C4-2B (cell line): ENCODE results near the gene L3MBTL2.

Experiments
- H3K27ac ChIP-seq: fragments of 450-650 bp; 2 replicates; pipeline ENCODE4 v1.5.1; 2017
- CTCF ChIP-seq: fragments of 450-650 bp; conservative IDR thresholded peaks from 2 replicates; pipeline ENCODE4 v1.5.1; 2017; ENCODE audit warnings: mild to moderate bottlenecking
- ZFX ChIP-seq: fragments of 450-650 bp; IDR thresholded peaks from 2 replicates; pipeline ENCODE4 v1.6.1; 2017

Gene L3MBTL2

GRCh38 chr22:41215926-41216325 lies 10.8 kb downstream of the L3MBTL2 start:
- no peak for TF ChIP-seq CTCF
- no peak for TF ChIP-seq ZFX
- H3K27ac ChIP-seq: no peak overlapping the region

GRCh38 chr22:41216984-41217383 lies 11.9 kb downstream of the L3MBTL2 start:
- no peak overlapping the region for H3K27ac ChIP-seq
- no peak for TF ChIP-seq ZFX
- TF ChIP-seq CTCF: no peak

GRCh38 chr22:41217553-41218157 lies 12.5 kb downstream of the L3MBTL2 start:
- no peak overlapping the region for H3K27ac ChIP-seq

GRCh38 chr22:41222846-41223507 lies 17.9 kb downstream of the L3MBTL2 start:
- no peak for TF ChIP-seq ZFX
- TF ChIP-seq CTCF: no peak
- H3K27ac ChIP-seq: no peak overlapping the region

More at GRCh38 chr22:41217553-41218157, 12.5 kb downstream of the L3MBTL2 start:
- no peak for TF ChIP-seq CTCF
- no peak for TF ChIP-seq ZFX

- no peak for TF ChIP-seq ZFX
- no peak for TF ChIP-seq CTCF
- H3K27ac ChIP-seq: no peak overlapping the region
These were observed 18.4 kb downstream of the L3MBTL2 start for GRCh38 chr22:41223535-41223934.

- no peak overlapping the region for H3K27ac ChIP-seq
These were observed 21.9 kb downstream of the L3MBTL2 start for GRCh38 chr22:41226723-41227655.

More at GRCh38 chr22:41226723-41227655, 21.9 kb downstream of the L3MBTL2 start:
- TF ChIP-seq ZFX (no peak), CTCF (no peak)
